ENCODE results near the gene ELK4.
A peak's percentile ranks its signal among the peaks of the same experiment; 100 is the strongest.

DNA sequence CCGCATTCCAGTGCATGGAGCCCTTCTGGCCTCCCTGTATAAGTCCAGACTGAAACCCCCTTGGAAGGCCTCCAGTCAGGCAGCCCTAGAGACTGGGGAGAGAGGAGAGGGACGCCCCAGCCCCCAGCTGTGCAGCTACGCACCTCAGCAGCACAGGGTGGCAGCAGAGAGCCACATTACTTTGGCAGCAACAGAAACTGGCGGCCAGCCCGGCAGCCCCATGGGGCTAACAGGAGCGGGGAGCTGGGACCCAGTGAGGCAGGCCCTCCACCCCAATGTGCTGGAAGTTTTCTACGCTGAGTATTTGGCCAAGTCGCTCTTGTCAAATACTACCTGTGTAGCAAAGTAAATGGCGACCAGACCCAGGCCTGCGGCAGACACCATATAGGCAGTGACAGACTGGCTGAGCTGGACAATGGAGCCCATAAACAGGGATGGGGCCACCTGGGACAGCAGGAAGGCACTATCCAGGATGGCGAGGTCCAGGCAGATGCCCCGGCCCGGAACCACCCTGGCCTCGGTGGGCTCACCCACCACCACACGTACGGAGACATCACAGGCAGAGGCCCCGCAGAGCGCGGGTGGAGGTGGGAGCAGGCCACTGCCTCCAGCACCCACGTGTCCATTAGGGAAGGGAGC, 27.3 kb upstream of the ELK4 start:
- TF ChIP-seq, protein P1, sequence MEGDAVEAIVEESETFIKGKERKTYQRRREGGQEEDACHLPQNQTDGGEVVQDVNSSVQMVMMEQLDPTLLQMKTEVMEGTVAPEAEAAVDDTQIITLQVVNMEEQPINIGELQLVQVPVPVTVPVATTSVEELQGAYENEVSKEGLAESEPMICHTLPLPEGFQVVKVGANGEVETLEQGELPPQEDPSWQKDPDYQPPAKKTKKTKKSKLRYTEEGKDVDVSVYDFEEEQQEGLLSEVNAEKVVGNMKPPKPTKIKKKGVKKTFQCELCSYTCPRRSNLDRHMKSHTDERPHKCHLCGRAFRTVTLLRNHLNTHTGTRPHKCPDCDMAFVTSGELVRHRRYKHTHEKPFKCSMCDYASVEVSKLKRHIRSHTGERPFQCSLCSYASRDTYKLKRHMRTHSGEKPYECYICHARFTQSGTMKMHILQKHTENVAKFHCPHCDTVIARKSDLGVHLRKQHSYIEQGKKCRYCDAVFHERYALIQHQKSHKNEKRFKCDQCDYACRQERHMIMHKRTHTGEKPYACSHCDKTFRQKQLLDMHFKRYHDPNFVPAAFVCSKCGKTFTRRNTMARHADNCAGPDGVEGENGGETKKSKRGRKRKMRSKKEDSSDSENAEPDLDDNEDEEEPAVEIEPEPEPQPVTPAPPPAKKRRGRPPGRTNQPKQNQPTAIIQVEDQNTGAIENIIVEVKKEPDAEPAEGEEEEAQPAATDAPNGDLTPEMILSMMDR (IDR thresholded peaks at IDR 0.05): peak; percentile 83
- TF ChIP-seq, protein P2, sequence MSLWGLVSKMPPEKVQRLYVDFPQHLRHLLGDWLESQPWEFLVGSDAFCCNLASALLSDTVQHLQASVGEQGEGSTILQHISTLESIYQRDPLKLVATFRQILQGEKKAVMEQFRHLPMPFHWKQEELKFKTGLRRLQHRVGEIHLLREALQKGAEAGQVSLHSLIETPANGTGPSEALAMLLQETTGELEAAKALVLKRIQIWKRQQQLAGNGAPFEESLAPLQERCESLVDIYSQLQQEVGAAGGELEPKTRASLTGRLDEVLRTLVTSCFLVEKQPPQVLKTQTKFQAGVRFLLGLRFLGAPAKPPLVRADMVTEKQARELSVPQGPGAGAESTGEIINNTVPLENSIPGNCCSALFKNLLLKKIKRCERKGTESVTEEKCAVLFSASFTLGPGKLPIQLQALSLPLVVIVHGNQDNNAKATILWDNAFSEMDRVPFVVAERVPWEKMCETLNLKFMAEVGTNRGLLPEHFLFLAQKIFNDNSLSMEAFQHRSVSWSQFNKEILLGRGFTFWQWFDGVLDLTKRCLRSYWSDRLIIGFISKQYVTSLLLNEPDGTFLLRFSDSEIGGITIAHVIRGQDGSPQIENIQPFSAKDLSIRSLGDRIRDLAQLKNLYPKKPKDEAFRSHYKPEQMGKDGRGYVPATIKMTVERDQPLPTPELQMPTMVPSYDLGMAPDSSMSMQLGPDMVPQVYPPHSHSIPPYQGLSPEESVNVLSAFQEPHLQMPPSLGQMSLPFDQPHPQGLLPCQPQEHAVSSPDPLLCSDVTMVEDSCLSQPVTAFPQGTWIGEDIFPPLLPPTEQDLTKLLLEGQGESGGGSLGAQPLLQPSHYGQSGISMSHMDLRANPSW (CRISPR knock-in tag; conservative IDR thresholded peaks at IDR 0.05; ENCODE audit: low read depth): no peak
- TF ChIP-seq, protein P3, sequence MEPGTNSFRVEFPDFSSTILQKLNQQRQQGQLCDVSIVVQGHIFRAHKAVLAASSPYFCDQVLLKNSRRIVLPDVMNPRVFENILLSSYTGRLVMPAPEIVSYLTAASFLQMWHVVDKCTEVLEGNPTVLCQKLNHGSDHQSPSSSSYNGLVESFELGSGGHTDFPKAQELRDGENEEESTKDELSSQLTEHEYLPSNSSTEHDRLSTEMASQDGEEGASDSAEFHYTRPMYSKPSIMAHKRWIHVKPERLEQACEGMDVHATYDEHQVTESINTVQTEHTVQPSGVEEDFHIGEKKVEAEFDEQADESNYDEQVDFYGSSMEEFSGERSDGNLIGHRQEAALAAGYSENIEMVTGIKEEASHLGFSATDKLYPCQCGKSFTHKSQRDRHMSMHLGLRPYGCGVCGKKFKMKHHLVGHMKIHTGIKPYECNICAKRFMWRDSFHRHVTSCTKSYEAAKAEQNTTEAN (CRISPR knock-in tag; IDR thresholded peaks at IDR 0.05): no peak
- TF ChIP-seq ZNF138 (CRISPR knock-in tag; conservative IDR thresholded peaks at IDR 0.05) (no peak), JUN (CRISPR knock-in tag; IDR thresholded peaks at IDR 0.05) (no peak)

All from WTC11 (cell line).